Neural cell (in vitro differentiated cells): Measurements from ENCODE around the gene REG3A.

Experiments
- EP300 ChIP-seq: fragments of 450-650 bp; conservative IDR thresholded peaks from 2 replicates; pipeline ENCODE4 v1.6.1; 2014; ENCODE audit warnings: antibody characterized with exemption, mild to moderate bottlenecking, moderate library complexity; ENCODE audit not compliant: poor library complexity, severe bottlenecking
- TF ChIP-seq, protein P1 (sequence below): fragments of 450-650 bp; IDR thresholded peaks from 2 replicates; pipeline ENCODE4 v1.5.1; 2014; ENCODE audit warnings: antibody characterized with exemption, mild to moderate bottlenecking, moderate library complexity; ENCODE audit not compliant: poor library complexity, severe bottlenecking

DNA sequence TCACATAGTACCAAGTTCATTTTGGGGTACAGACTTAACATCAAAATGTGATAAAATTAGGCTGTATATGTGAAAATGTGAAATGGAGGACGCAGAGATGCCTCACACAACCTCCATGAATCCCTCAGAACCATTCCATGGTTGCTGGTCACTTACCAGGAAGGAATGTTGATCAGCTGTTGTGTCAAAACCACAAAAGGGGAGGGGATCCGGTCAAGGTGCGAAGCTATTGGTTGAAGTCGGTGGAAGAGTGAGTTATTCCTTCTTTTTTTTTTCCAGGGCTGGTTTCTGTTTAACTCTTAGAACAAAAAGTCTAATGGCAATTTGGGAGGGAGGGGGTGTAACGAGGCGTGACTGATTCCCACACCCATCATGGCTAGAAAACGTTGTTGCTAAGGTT, 32.3 kb upstream of the REG3A start:
- TF ChIP-seq, protein P1, sequence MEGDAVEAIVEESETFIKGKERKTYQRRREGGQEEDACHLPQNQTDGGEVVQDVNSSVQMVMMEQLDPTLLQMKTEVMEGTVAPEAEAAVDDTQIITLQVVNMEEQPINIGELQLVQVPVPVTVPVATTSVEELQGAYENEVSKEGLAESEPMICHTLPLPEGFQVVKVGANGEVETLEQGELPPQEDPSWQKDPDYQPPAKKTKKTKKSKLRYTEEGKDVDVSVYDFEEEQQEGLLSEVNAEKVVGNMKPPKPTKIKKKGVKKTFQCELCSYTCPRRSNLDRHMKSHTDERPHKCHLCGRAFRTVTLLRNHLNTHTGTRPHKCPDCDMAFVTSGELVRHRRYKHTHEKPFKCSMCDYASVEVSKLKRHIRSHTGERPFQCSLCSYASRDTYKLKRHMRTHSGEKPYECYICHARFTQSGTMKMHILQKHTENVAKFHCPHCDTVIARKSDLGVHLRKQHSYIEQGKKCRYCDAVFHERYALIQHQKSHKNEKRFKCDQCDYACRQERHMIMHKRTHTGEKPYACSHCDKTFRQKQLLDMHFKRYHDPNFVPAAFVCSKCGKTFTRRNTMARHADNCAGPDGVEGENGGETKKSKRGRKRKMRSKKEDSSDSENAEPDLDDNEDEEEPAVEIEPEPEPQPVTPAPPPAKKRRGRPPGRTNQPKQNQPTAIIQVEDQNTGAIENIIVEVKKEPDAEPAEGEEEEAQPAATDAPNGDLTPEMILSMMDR: no peak
- TF ChIP-seq EP300: no peak
